Panc1 (cell line): Measurements from ENCODE around the gene SYF2.

Experiments
- POLR2AphosphoS5 ChIP-seq: IDR thresholded peaks from 2 replicates; pipeline ENCODE4 v1.6.1; 2012; ENCODE audit warnings: mild to moderate bottlenecking, low read depth, low read length, moderate library complexity
- SIN3A ChIP-seq: IDR thresholded peaks from 2 replicates; pipeline ENCODE4 v1.6.1; 2012; ENCODE audit warnings: low read depth, mild to moderate bottlenecking, low read length, moderate library complexity, borderline replicate concordance; ENCODE audit not compliant: insufficient read depth
- TF ChIP-seq, protein P1 (sequence below): fragments of 450-650 bp; IDR thresholded peaks from 2 replicates; pipeline ENCODE4 v1.5.1; 2017; ENCODE audit warnings: mild to moderate bottlenecking
- TF ChIP-seq, protein P2 (sequence below), 2 experiments: IDR thresholded peaks; 2 replicates each; pipeline ENCODE4 v1.6.1; 2011 to 2012; ENCODE audit warnings: low read depth in 2 of 2, control low read depth in 1 of 2, low read length in 1 of 2, mild to moderate bottlenecking in 1 of 2, moderate library complexity in 1 of 2; ENCODE audit not compliant: insufficient read depth in 1 of 2

DNA sequence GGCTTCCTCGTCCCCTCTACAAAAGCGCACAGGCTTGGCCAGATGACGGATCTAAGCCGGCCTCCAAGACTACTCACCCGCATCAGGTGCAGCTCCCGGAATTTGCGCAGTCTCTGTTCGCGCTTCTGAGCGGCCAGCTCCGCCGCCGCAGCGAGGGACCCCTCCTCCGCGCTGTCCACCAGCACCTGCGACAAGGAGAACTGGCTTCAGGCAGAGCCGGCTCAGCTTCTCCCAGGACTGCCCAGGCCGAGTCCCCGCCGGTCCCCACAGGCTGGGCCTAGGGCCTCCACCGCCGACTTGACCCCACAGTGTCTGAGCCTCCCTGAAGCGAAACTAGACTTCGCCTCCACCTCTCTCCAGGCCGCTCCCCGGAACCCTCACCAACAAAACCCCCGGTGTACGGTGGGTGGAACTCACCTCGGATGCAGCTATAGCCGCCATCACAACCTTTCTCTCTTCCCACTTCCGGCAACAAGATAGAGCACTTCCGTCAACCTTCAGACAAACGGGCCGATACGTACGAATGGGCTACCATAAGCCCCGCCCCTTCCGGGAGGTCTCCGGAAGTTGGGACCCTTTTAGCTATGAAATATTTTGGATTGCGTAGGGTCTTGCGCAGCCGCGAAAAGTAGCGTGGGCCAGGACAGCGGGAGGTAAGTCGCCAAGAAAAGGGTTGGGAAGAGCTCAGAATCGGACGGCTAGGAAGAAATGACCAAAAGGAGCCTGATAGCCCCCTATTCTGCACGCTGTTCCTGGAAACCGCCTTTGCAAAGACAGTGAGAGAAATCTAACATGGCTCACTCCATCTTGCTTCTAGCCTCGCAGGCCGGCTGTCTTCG, at the start of gene SYF2:
- TF ChIP-seq, protein P1, sequence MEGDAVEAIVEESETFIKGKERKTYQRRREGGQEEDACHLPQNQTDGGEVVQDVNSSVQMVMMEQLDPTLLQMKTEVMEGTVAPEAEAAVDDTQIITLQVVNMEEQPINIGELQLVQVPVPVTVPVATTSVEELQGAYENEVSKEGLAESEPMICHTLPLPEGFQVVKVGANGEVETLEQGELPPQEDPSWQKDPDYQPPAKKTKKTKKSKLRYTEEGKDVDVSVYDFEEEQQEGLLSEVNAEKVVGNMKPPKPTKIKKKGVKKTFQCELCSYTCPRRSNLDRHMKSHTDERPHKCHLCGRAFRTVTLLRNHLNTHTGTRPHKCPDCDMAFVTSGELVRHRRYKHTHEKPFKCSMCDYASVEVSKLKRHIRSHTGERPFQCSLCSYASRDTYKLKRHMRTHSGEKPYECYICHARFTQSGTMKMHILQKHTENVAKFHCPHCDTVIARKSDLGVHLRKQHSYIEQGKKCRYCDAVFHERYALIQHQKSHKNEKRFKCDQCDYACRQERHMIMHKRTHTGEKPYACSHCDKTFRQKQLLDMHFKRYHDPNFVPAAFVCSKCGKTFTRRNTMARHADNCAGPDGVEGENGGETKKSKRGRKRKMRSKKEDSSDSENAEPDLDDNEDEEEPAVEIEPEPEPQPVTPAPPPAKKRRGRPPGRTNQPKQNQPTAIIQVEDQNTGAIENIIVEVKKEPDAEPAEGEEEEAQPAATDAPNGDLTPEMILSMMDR, result no peak
- TF ChIP-seq, protein P2, sequence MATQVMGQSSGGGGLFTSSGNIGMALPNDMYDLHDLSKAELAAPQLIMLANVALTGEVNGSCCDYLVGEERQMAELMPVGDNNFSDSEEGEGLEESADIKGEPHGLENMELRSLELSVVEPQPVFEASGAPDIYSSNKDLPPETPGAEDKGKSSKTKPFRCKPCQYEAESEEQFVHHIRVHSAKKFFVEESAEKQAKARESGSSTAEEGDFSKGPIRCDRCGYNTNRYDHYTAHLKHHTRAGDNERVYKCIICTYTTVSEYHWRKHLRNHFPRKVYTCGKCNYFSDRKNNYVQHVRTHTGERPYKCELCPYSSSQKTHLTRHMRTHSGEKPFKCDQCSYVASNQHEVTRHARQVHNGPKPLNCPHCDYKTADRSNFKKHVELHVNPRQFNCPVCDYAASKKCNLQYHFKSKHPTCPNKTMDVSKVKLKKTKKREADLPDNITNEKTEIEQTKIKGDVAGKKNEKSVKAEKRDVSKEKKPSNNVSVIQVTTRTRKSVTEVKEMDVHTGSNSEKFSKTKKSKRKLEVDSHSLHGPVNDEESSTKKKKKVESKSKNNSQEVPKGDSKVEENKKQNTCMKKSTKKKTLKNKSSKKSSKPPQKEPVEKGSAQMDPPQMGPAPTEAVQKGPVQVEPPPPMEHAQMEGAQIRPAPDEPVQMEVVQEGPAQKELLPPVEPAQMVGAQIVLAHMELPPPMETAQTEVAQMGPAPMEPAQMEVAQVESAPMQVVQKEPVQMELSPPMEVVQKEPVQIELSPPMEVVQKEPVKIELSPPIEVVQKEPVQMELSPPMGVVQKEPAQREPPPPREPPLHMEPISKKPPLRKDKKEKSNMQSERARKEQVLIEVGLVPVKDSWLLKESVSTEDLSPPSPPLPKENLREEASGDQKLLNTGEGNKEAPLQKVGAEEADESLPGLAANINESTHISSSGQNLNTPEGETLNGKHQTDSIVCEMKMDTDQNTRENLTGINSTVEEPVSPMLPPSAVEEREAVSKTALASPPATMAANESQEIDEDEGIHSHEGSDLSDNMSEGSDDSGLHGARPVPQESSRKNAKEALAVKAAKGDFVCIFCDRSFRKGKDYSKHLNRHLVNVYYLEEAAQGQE (IDR thresholded peaks at IDR 0.05; ENCODE audit: insufficient read depth in 1 of 2, low read depth in 2 of 2, low read length in 1 of 2), result no peak
- TF ChIP-seq POLR2AphosphoS5 (peak; percentile 80), SIN3A (peak; percentile 97)
